T-helper 17 cell (primary cell): ENCODE measurements around the gene APBA1. TPM values are rescaled to one million over a fixed set of nuclear protein-coding genes. Genes with fewer than 3 reads are reported as not detected.

Experiments used
- ATAC-seq: fragments of 150-1000 bp; cut with Tn5 transposase; 2 replicates; pipeline ENCODE4 v1.10.0; 2021; ENCODE audit warnings: mild to moderate bottlenecking, moderate library complexity
- DNase-seq, 3 donors: peaks; one replicate each; pipeline versions ENCODE4 v3.0.0 to v3.0.0-alpha.2; 2020 to 2021
- H3K9me3 ChIP-seq: one replicate; pipeline ENCODE4 v1.7.0; 2013; ENCODE audit warnings: low read length, mild to moderate bottlenecking; ENCODE audit not compliant: control insufficient read depth, poor library complexity, severe bottlenecking
- H3K27ac Mint-ChIP-seq: one replicate; pipeline ENCODE4 v1.8.0; 2022; ENCODE audit warnings: mild to moderate bottlenecking, moderate library complexity, mixed read lengths
- H3K27me3 Mint-ChIP-seq: one replicate; pipeline ENCODE4 v1.8.0; 2022; ENCODE audit warnings: mixed read lengths
- H3K36me3 Mint-ChIP-seq: one replicate; pipeline ENCODE4 v1.8.0; 2022; ENCODE audit warnings: low read depth, mixed read lengths
- H3K4me1 Mint-ChIP-seq: one replicate; pipeline ENCODE4 v1.8.0; 2022; ENCODE audit warnings: mild to moderate bottlenecking, mixed read lengths
- H3K4me3 Mint-ChIP-seq: one replicate; pipeline ENCODE4 v1.8.0; 2022; ENCODE audit warnings: mild to moderate bottlenecking, moderate library complexity, mixed read lengths
- total RNA-seq, 4 donors: library from RNA in 2 of 4; stranded (reverse) in 2 of 4; gene quantifications; one replicate each; pipeline ENCODE4 v1.2.3 and lab custom pipeline; 2022 to 2026

Gene APBA1
- total RNA-seq, 2 donors from 2014 or later = 0.31 to 2.3 TPM

DNA sequence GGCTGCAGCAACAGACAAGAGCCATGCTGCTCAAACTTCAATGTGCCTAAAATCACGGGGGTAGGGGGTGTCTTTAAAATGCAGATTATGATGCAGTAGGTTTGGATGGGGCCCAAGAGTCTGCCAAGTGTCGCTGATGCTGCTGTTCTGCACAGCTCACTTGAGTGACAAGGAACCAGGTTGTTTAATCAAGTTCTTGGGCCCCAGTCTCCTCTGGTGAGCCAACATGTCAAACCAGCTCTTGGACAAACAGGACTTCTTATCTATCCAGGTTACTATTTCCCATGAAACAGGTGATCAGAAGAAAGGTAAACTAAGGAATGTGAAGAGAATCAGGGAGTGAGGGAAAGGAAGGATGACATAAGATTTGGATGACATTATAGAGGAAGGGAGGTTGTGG lies 78.0 kb downstream of the APBA1 start:
- no peaks in the 10 kb centered on the region for H3K9me3 ChIP-seq
- H3K27ac Mint-ChIP-seq = no peak overlapping the region
- ATAC-seq = no peak
- no peaks in the 10 kb centered on the region for H3K4me1 Mint-ChIP-seq
- H3K36me3 Mint-ChIP-seq = no peaks in the 10 kb centered on the region
- no peak for DNase-seq
- peaks cover 19% of the 10 kb centered on the region for H3K27me3 Mint-ChIP-seq
- no peak overlapping the region for H3K4me3 Mint-ChIP-seq

DNA sequence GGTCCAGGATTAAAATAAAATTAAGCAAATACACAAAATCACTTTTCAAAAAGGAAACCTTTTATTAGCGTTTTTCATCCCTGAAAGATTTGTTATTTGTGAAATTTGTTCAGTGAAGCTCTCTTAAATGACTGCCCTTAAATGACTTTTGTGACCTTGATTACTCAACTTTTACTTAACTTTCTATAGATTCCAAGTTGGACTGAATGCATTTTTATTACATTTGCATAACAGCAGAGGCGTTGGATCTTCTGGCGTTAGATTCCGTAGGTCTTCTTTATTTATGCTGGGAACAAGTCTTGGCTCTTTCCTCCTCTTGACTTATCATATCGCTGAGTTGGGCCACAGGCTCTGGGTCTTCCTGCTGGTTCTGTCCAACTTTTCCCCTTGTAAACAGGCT lies 78.4 kb downstream of the APBA1 start:
- no peak for DNase-seq
- Mint-ChIP-seq H3K36me3 (no peaks in the 10 kb centered on the region), H3K4me3 (no peak overlapping the region), H3K27me3 (peaks cover 19% of the 10 kb centered on the region), H3K27ac (no peak overlapping the region), H3K4me1 (no peaks in the 10 kb centered on the region)
- ATAC-seq = no peak
- no peaks in the 10 kb centered on the region for H3K9me3 ChIP-seq

DNA sequence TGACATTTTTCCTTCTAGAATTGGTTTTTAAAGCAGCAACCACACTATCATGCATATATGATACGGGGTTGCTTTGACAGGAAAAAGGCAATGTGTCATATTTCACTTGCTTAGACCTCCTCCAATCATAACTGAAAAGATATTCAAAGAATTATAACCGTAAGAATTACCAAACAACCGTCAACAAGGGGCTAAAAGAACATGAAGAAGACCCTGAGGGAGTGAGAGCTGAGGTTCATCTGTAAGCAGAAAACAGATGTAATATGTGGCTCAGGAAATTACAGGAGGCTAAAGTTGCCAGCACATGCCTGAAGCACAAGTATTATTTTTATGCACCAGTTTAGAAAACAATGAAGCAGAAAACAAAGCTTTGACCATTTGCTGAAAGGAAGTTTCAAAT lies 78.9 kb downstream of the APBA1 start:
- Mint-ChIP-seq H3K4me1 (no peaks in the 10 kb centered on the region), H3K27me3 (peaks cover 19% of the 10 kb centered on the region), H3K27ac (no peak overlapping the region), H3K36me3 (no peaks in the 10 kb centered on the region), H3K4me3 (no peak overlapping the region)
- DNase-seq (no peak), ATAC-seq (no peak)
- no peaks in the 10 kb centered on the region for H3K9me3 ChIP-seq

DNA sequence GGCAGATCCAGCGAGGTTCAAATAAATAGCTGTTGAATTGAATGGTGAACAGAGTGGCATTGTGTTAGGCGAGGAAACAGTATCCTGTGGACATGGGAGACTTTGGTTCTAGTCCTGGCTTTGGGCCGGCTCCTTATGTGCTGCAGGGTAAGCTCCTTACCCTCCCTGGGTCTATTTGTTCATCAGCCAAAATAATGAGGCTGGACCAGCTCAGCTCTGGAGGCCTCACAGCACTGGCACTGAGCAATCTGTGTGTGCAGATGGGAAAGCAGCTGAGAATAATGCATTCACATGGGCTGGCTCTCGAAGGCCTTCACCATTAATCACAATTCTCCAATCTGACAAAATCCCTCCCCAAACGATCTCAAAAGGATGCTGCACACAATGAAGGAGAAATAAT lies 81.9 kb downstream of the APBA1 start:
- no peaks in the 10 kb centered on the region for H3K4me1 Mint-ChIP-seq
- no peak overlapping the region for H3K27ac Mint-ChIP-seq
- no peak for DNase-seq
- no peaks in the 10 kb centered on the region for H3K9me3 ChIP-seq
- peaks cover 19% of the 10 kb centered on the region for H3K27me3 Mint-ChIP-seq
- H3K4me3 Mint-ChIP-seq = no peak overlapping the region
- ATAC-seq = no peak
- no peaks in the 10 kb centered on the region for H3K36me3 Mint-ChIP-seq

DNA sequence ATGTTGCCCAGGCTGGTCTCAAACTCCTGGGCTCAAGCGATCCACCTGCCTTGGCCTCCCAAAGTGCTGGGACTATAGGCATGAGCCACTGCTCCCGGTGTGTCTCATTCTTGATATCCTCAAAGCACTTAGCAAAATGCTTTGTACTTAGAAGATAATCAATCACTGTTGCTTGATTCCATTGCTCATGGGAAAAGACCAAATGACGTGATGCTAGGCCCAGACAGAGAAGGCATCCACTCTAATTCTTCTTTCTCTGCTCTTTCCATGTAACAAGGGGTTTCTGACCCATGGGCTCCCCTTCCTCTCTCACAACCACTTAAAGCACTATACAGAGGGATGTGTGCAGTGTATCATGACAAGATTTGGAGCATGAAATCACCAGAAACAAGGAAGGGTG lies 83.0 kb downstream of the APBA1 start:
- Mint-ChIP-seq H3K27ac (no peak overlapping the region), H3K4me1 (no peaks in the 10 kb centered on the region), H3K4me3 (no peak overlapping the region), H3K27me3 (peaks cover 17% of the 10 kb centered on the region), H3K36me3 (no peaks in the 10 kb centered on the region)
- DNase-seq = no peak
- H3K9me3 ChIP-seq = no peaks in the 10 kb centered on the region
- no peak for ATAC-seq

DNA sequence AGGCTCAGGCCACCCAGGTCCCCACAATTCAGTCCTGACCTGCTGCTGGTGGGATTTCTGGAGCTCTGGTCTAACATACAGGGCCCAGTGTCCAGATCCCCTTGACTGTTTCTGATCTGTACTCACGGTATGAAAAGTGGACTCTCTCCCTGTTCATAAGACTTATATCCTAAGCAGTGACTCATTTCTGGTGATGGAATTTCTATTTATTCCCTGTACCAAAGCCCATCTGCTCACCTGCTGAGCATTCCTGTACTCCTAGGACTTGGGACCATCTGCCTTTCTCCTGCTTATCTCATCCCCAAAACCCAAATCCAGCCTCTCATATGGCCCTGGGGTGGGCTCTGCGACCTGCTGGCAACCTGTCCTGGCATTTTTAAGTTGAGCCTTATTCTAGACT lies 86.6 kb downstream of the APBA1 start:
- ATAC-seq = no peak
- Mint-ChIP-seq H3K27ac (no peak overlapping the region), H3K27me3 (peaks cover 8% of the 10 kb centered on the region), H3K4me3 (no peak overlapping the region), H3K4me1 (no peaks in the 10 kb centered on the region), H3K36me3 (no peaks in the 10 kb centered on the region)
- H3K9me3 ChIP-seq = no peaks in the 10 kb centered on the region
- DNase-seq = no peak

DNA sequence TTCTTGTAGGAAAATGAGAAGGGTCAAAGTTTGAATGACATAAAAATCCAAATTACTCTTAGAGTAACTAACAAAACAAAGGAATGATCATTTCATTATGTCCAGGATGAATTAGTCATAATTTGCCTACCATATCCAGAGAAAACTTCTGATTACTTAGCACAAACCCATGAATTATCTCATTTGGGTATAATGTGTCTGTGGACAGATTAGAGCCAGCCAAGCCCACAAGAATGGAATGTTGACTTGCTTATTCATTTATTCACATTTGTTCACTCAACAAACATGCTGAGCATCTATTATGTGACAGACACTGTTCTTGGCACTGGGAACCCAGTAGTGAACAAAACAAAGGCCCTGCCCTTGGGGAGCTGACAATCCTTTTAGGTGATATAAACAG lies 87.4 kb downstream of the APBA1 start:
- ATAC-seq = no peak
- H3K36me3 Mint-ChIP-seq = no peaks in the 10 kb centered on the region
- H3K27ac Mint-ChIP-seq = no peak overlapping the region

DNA sequence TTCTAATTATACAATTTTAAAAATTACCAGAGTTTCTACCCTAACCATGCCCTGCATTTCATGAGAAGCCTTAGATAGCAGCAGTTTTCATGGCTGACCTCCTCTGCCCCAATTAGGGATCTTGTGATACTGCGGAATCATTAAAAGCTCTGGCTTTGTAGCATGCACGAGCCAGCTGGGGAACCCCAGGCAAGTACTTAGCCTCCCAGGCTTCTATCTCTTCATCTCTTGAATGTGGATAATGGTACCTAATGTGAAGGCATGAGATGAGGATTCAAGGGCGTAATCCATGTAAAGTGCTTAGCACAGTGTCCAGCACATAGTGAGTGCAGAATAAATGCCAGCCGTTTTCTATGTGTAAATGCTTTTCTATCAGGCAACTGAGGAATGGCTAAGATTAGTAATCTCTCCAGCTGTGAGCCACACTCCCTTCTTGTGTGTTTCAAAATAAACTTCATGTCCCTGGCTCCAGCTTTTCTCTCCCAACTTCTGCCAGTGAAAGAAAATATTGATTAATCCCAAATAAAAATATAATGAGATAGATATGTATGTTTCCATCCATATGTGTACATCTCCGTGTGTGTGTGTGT lies 88.4 kb downstream of the APBA1 start:
- DNase-seq (no peak), ATAC-seq (no peak)
- Mint-ChIP-seq H3K36me3 (no peaks in the 10 kb centered on the region), H3K27ac (no peak overlapping the region), H3K27me3 (peaks cover 17% of the 10 kb centered on the region), H3K4me1 (no peaks in the 10 kb centered on the region), H3K4me3 (no peak overlapping the region)
- no peaks in the 10 kb centered on the region for H3K9me3 ChIP-seq

More for the DNA sequence above, 87.4 kb downstream of the APBA1 start:
- no peaks in the 10 kb centered on the region for H3K9me3 ChIP-seq
- DNase-seq = no peak
- Mint-ChIP-seq H3K4me1 (no peaks in the 10 kb centered on the region), H3K4me3 (no peak overlapping the region), H3K27me3 (peaks cover 10% of the 10 kb centered on the region)

DNA sequence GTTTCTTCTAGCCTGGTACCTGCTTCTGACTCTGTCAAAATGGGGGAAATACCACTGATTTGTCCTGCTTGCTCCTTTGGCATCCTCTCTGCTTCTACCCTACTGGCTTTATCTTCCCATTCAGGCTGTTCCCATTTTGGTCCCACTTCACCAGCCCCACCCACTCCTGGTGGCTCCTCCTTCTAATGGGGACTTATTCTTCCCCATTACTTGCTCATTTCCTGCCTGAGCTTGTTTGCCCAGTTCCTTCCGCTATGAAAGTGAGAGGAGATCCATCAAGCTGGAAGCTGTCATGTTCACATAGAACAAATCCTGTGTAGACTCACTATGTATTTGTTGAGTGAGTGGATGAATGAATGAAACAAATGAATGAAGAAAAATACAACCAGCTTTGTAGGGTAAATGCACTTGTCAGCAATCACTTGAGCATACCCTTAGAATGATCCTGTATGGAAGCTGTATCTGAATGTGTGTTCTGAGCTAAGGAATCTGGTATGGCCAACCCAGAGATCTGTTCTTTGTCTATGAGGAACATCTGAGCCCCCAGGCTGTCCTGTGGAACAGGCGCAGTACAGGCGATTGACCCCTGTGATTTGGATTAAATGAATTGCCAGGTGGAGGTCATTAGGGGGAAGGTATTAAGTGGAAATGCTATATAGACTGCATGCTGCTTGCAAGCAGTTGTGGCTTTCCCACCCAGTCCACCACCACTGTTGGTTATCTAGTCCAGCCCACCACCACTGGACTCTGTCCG lies 89.5 kb downstream of the APBA1 start:
- peaks cover 17% of the 10 kb centered on the region for H3K27me3 Mint-ChIP-seq
- H3K9me3 ChIP-seq = no peaks in the 10 kb centered on the region
- no peaks in the 10 kb centered on the region for H3K36me3 Mint-ChIP-seq
- no peak overlapping the region for H3K4me3 Mint-ChIP-seq
- no peak for ATAC-seq
- DNase-seq = no peak
- H3K27ac Mint-ChIP-seq = no peak overlapping the region
- no peaks in the 10 kb centered on the region for H3K4me1 Mint-ChIP-seq

DNA sequence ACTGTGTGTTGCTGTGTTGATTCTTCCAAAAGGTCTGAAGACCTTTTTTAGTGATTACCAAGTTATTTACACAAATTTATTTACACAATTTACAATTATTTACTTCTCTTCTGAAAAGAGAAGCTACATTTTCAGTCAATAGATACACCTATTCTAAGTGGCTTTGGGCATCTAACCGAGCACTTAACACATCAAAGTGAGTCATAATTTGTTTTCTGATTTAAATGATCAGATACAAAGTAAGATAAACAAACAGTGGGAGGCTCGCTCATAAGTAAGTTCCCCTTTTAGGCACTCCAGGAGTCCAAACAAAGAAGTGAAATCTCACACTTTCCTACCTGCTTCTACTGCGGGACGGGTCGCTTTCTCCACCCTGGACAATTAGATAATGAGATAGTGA lies 90.2 kb downstream of the APBA1 start:
- ATAC-seq = no peak
- H3K4me3 Mint-ChIP-seq = no peak overlapping the region
- H3K9me3 ChIP-seq = no peaks in the 10 kb centered on the region
- H3K36me3 Mint-ChIP-seq = no peaks in the 10 kb centered on the region
- no peak for DNase-seq
- peaks cover 17% of the 10 kb centered on the region for H3K27me3 Mint-ChIP-seq
- H3K27ac Mint-ChIP-seq = no peak overlapping the region
- H3K4me1 Mint-ChIP-seq = no peaks in the 10 kb centered on the region

DNA sequence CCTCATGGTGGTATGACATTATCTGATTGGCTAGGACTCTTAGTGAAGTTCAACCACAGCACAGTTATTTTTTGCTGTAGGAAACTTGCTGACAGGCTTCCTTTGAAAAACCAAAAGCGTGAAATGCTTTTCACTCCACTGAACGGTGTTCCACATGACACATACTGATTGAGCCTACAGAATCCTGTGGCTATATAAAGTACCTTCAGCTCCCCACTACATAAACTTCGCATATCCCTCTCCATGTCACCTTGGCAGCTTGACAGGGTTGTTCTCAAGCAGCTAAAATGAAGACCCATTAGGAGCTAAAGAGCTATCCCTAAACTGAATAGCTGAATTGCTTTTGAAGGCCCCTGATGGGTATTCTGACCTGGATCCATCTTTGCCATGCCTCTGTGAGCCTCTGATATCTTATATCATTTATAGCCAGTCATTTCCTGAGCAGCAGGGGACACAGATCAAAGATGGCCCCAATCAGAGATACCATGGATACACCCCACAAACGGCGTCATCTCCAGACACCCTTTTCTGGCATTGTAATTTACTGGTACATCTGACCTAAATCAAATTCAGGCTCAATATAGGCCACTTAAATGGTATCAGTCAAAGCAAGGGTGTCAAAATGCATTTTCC lies 91.5 kb downstream of the APBA1 start:
- no peak for ATAC-seq
- H3K4me1 Mint-ChIP-seq = no peaks in the 10 kb centered on the region
- no peaks in the 10 kb centered on the region for H3K36me3 Mint-ChIP-seq
- no peak for DNase-seq
- peaks cover 17% of the 10 kb centered on the region for H3K27me3 Mint-ChIP-seq
- no peak overlapping the region for H3K27ac Mint-ChIP-seq
- H3K9me3 ChIP-seq = no peaks in the 10 kb centered on the region
- H3K4me3 Mint-ChIP-seq = no peak overlapping the region

DNA sequence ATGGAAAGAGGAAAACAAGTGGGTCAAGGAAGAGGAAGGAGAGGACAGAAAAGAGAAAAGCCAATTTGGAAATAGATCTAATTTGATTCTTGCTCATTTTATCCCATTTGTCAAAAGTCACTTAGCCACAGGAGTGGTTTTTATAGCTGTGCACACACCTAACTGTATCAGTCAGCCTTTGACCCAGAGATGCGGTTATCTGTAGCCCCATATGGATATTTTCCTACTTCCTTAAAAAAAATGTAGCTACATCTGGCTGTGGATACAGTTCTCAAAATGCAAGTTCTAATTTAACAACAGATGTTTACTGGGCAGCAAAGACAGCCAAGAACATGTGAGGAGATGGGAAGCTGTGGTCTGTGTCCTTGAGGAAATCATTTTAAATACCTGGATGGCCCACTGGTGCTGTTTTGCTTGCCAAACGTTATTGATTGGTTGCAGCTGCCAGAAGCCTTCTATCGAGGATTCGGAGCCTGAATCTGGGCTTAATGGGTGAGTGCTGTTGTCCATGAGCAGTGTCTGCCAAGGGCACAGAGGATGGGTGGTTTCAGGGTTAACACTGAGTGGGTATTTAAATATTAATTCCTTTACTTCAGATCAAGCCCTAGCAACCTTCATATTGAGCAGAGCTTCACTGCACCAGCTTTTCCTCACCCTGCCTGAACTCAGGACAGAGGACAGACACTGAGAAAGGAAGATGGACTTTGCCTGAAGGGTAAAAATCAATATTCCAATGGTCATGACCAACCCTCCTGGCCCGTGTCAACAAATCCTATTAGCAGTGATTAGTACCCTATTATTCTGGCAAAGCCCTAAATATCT lies 92.2 kb downstream of the APBA1 start:
- Mint-ChIP-seq H3K36me3 (no peaks in the 10 kb centered on the region), H3K4me3 (no peak overlapping the region), H3K27ac (no peak overlapping the region), H3K4me1 (no peaks in the 10 kb centered on the region), H3K27me3 (peaks cover 17% of the 10 kb centered on the region)
- DNase-seq (no peak), ATAC-seq (no peak)
- no peaks in the 10 kb centered on the region for H3K9me3 ChIP-seq

DNA sequence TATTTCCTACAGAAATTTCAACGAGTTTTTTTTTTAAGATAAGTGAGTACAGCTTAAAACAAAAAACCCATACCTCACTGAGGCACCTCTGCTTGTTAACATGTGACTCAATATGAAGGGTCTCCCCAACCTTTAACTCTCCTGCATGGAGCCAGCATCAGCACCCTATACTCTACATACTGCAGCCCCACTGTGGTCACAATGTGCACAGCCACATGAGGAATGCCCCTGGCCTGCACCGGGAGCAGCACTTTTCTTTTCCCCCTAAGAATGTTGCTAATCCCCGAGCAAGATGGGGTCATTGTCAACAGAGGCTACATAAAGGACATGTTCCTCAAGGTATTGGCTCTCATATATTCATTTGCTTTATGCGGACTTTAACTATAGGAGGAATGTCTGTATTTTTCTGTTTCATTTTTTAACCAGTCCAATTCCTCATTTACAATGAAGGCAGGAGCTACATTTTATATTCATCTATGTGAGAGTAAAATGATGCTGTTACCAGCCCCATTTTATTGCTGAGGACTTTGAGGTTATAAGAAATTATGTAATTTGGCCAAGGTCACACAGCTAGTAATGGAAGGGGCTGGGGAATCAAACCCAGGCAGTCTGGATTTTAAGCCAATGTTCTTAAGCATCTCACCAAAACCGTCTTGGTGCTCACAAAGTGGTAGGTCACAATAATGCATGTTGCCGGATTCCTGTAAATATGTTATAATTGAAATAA lies 93.0 kb downstream of the APBA1 start:
- no peaks in the 10 kb centered on the region for H3K9me3 ChIP-seq
- ATAC-seq (no peak), DNase-seq (no peak)
- H3K4me1 Mint-ChIP-seq = no peaks in the 10 kb centered on the region
- H3K27ac Mint-ChIP-seq = no peak overlapping the region
- no peaks in the 10 kb centered on the region for H3K36me3 Mint-ChIP-seq
- H3K27me3 Mint-ChIP-seq = peaks cover 17% of the 10 kb centered on the region
- no peak overlapping the region for H3K4me3 Mint-ChIP-seq
